ENCODE results near the gene PNPLA5.
"Not testable (repeated sequence)": the region's sequence is repeated elsewhere in the genome, so short reads cannot be mapped to it uniquely, and the experiment has no call there.

Gene PNPLA5, protein sequence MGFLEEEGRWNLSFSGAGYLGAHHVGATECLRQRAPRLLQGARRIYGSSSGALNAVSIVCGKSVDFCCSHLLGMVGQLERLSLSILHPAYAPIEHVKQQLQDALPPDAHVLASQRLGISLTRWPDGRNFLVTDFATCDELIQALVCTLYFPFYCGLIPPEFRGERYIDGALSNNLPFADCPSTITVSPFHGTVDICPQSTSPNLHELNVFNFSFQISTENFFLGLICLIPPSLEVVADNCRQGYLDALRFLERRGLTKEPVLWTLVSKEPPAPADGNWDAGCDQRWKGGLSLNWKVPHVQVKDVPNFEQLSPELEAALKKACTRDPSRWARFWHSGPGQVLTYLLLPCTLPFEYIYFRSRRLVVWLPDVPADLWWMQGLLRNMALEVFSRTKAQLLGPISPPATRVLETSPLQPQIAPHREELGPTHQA

DNA sequence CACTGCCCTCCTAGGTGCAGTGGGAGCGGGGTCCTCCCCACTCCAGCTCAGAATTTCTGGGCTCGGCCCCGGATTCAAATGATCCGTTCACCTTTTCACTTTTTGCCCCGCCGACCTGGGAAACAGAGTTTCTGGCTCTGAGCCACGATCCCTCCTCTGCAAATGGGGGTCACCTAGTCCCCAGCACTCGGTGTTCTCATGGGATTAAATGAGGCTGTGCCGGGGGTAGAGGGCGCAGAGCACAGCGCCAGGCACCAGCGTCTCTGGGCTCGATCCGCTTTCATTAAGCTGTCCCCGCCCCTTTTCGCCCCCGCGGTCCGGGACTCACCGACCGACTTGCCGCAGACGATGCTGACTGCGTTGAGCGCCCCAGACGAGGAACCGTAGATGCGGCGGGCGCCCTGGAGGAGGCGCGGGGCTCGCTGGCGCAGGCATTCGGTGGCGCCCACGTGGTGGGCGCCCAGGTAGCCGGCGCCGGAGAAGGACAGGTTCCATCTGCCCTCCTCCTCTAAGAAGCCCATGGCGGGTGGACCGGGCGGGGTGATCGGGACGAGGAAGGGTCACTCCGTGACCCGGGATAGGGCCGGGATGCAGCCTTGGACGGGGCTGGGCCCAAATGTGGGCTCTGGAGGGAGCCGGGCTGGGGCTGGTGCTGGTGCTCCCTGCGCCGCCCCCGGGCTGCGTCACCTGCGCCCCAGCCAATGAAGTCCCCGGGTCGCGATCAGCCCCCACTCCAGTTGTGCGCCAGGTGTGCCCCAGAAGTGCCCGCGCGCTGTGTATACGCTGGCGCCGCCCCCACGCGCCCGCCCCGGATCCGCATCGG lies at the start of gene PNPLA5:
PNPLA5 (minus strand) TSS at position 654 of the 823 bp plus-strand sequence; CDS start at position 521, 133 bp downstream.
- DNase-seq = no peak

DNA sequence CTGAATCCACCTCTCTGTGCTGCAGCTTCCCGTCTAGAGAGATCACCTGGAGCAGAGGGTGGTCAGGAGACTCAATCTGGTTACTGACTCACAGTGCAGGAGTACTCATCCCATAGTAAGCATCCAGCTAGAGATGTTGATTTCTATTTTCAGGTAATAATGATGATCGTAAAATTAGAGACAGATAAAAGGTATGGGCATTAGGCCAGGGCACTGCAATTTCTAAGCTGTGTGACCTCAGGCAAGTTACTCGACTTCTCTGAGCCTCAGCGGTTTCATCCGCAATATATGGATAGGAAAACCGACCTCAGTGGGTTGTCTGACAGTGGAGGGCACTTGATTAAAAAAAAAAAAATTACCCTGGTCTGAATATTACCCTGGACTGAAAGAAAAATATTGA lies 49.6 kb upstream of the PNPLA5 start:
- no peak for DNase-seq

DNA sequence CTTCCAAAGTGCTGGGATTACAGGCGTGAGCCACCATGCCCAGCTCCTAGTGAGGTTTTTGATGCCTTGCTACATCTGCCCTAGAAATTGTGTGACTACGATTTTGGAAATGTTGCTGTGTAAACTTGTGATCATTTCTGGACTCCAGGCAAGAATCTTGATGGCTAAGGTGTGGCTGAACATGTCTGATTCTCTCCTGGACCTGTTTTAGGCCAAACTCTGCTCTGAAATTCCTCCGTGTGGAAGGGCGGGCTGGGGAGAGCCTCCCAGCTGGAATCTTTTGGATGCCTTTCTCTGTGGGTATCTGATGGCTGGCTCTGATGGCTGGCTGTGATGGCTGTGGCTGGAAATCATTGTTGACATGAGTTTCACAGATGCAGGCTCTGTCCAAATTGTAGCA lies 40.0 kb upstream of the PNPLA5 start:
- DNase-seq = no peak

DNA sequence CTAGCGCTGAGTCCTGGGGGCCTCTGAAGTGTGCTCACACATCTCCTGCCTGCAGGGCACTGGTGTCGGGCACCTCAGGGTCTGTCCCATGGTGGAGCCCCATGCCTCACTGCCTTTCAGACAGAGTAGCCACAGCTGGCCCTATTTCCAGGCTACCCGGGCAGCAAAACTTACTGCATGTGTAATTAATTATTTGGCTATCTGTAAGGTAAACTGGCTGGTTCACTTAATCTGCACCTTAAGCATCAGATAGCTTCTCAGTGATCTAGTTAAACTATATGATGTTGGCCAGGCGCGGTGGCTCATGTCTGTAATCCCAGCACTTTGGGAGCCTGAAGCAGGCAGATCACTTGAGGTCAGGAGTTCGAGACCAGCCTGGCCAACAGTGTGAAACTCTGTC lies 37.1 kb upstream of the PNPLA5 start:
- DNase-seq = no peak

DNA sequence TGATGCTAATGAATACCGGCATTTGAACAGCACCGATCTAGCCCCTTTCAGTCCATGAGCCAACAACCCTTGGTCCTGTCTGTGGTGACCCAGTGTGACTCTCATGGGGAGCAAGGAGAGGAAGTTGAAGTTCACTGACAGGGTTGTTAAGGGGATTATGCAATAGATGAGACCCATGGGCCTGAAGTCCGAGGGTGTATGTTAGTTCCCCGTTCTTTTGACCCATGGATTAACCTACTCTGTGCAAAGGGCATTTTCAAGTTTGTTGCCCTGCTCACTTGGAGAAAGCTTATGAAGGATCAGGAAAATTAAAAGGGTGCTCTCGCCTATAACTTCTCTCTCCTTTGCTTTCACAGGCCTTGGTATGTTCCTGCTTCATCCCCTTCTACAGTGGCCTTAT lies 36.7 kb upstream of the PNPLA5 start:
- DNase-seq = no peak

DNA sequence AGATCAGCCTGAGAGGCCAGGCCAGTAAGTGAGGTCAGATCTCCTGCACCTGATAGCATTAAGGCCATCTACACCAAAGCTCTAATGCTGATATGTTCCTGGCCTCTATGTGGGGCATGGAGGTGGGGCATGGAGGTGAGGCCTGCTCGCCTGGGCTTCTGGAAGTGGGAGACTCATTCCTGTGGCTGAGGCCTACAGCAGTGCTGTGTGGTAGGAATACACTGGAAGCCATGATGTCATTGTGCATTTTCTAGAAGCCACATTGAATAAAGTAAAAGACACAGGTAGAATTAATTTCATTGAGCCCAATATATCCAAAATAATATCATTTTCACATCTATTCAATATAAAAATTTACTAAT lies 34.5 kb upstream of the PNPLA5 start:
- DNase-seq = no peak

DNA sequence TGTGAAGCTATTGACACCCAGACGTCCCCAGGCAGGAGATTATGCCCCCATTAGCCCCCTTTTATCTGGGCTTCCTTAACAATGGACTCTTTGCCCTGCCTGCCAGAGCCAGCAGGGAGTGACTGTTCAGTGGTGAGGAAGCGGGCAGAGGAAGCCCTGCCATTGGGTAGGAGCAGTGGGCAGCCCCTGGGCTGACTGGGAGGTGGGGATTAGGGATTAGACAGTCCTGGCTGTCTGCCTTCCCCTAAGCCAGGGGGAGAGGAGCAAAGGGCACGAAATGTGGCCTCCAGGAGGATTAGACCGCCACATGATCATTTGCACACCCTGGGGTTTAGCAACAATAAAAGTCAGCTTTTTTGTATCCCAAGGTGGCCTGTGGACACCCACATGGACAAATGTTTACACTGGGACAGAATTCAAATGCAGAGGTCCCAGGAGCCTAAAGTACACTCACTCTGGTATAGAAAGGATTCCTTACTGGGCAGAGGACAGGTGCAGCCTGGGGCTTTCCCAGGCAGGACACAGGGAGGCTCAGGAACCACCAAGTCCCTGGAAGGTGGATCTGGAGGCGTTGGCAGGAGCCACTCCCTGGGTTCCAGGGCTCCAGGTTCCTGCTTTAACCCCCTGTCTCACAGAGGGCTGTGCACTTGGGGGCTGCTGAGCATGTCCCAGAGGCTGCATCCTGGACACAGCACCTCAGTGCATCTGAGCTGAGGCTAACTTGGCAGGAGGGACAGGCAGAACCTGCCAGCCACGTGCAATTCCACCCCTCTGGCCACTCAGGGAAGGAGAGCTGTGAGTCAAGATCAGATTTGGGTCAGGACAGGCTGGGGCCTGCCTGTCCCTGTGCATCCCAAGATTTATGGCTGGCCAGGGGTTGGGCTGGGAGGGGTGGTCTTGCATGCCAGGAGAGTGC lies 33.9 kb upstream of the PNPLA5 start:
- no peak for DNase-seq

DNA sequence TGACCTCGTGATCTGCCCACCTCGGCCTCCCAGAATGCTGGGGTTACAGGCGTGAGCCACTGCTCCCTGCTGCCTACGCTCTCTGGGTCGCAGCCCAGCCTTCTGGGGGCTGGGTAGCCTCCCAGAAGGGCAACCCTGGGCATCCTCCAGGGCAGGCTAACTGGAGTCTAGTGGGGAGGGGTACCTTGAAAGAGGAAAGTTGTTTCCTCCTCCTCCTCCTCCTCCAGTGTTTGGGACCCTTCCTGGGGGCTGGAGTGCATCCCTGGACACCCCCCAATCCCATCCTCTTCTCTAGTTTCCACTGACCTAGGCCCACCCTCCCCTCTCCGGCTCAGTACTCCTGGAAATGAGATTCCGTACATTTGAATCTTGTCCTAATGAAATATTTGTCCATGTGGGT lies 33.1 kb upstream of the PNPLA5 start:
- no peak for DNase-seq

DNA sequence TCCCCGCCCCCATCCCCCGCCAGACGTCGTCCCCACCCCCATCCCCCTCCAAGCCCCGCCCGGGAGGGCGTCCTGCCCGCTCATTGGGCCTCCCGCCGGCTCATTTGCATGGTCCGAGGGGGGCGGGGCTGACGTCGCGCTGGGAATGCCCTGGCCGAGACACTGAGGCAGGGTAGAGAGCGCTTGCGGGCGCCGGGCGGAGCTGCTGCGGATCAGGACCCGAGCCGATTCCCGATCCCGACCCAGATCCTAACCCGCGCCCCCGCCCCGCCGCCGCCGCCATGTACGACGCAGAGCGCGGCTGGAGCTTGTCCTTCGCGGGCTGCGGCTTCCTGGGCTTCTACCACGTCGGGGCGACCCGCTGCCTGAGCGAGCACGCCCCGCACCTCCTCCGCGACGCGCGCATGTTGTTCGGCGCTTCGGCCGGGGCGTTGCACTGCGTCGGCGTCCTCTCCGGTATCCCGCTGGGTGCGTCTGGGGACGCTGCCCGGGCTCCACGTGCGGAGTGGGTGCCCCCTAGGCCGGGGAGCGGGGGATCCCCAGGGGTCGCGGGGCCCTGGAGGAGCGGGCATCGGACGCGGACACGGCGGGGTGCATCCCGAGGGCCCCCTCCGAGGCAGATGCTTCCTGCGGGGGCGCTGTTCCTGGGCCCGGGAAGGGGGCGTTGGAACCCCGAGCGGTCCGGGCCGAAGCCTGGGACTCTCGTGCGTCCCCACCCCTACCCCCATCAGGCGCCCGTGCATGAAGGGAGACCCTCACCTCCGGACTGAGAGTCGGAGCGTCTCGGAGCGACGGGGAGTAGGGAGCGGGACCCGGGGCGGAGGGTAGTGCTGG lies 32.0 kb upstream of the PNPLA5 start, which contains the start of gene PNPLA3:
PNPLA3 (plus strand) TSS at position 175 of the 834 bp plus-strand sequence; CDS start at position 282, 107 bp downstream.
- peak; percentile 88 for DNase-seq

DNA sequence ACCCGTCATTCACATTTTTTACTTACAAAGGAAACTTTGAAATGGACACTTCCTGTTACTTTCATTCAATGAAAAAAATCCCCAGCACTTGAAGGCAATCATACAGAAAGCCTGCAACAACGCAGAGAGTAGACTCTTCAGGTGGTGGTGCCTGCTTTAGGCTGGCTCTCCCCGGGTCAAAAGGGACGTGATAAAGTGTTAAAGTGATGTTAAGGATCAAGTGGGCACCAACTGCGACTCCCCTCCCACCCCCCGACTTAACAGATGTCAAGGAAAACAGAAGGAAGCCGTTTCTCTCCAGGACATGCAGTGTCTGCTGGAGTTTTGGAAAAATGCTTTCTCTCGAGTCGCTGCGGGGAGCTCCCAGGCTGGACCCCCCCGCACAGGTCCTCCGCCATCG lies 31.4 kb upstream of the PNPLA5 start:
- peak; percentile 8 for DNase-seq

DNA sequence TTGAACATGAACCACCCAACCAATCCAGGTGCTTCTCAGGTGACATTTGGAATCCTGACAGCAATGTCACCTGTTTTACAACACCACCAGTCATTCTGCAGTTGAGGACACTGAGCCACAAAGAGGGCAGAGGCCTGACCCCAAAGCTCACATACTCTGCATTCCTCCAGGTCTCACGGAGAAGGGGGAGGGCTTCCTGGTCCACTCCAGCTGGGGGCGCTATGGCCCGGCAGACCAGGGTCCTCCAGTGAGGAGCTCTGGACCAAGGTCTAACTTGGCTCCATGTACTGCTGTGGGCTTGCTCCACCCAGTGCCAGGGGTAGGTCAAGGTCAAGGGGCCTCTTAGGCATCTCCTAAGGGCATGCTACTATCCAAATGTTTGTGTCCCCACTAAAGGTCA lies 30.3 kb upstream of the PNPLA5 start:
- DNase-seq = no peak

DNA sequence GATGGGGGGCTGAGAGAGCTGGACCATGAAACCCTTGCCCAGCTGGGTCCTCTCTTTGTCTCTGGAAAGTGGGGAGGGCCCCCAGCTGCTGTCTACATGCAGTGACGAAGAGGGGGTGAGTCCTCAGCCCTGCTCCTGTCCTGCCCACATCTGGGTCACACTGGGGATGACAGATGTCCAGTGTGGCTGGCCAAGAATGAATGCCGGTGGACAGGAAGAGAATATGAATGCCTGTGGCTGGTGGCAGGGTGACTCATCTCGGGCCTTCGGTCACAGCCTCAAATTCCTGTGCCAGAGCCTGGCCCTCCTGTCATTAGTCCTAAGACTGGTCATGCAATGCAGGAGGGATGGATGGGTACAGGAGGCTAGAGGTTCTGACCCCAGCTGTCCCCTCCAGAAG lies 29.6 kb upstream of the PNPLA5 start:
- peak; percentile 73 for DNase-seq

DNA sequence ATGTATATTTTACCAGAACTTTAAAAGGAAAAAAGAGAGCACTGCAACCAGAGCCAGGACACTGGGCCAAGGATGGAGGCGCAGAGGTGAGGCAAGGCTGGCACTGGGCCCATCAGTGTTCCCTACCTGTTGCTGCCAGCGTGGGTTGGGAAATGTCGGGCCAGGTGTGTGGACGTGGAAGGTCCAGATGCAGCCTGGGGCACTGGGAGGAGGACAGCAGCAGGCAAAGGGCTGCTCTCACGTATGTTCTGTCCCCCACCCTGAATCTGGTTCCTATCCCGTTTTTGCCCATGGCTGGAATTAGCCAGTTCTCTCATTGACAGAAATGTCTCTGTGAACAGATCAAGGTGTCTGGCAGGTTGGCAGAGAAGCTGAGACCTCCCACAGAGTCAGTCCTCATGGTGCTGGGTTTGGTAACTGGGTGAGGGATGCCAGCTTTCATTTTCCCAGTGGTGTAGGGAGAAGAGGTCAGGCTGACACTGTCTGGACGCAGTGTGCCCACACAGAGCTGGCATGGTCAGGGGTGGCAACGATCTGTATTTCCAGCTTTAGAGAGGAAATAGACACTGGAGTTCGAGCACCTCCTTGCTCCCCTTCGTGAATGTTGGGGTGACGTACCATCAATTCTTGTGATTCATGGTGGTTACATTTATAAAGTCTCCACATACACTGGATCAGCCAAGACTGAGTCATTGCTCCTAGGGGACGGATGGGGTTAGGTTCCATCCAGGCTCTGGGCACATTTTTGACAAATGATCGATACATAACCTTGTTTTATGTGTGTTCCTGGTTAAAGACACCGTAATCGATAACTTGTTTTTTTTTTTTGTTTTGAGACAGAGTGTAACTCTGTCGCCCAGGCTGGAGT lies 27.5 kb upstream of the PNPLA5 start:
- peak; percentile 47 for DNase-seq

DNA sequence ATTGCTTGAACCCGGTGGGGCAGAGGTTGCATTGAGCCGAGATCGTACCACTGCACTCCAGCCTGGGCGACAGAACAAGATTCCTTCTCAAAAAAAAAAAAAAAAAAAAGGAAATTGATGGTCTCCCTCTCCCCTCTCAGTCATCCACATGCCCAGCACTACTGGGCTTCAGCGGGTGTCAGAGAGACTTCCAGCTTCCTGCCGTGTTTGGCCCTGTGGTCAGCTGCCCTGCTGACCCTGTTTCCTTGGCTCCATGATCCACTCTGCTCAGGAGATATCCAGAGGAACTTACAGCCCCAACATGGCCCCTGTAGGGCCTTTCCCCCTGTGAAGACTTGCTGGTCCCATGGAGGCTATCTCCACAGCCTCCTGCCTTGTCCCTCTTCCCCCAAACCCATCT lies 25.7 kb upstream of the PNPLA5 start:
- no peak for DNase-seq

DNA sequence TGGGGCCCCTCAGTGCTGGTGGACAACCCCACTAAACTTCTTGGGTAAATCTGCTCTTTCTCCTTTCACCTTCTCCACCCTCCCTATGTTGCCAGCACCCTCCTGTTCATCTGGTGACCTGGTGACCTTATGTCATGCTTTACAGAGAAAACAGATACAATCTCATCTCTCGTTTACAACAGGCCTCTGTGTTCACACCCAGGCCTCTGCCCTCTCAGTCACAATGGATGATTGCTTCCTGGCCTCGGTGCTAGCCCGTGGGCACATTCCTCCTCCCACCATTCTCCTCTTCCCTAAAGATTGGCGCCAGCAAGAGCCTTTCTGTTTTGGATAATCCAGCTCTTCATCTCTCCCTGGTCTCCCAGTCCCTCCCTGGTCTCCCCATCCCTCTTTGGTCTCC lies 19.5 kb upstream of the PNPLA5 start:
- no peak for DNase-seq

DNA sequence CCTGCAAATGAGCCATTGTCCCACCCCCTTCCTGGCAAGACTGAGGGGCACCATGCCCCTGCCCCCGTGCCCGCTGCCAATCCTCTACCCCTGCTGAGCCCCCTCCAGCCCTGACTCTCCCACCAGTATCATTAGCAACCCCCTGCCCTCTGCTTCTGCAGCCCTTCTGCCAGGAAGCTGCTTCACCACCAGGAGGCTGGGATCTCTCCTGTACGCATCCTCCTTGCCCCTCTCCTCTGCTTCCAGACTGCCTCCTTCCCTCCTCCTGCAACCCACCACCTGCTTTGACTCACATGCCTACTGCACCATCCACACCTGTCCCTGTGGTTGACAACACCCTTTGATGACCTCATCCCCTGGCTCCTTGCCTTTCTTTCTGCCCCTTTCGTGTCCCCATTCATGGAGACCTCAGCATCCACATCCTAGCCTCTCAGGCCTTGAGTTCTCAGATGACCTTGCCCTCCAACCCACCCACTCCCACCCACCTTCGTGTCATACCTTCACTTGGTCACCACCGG lies 18.4 kb upstream of the PNPLA5 start:
- no peak for DNase-seq

DNA sequence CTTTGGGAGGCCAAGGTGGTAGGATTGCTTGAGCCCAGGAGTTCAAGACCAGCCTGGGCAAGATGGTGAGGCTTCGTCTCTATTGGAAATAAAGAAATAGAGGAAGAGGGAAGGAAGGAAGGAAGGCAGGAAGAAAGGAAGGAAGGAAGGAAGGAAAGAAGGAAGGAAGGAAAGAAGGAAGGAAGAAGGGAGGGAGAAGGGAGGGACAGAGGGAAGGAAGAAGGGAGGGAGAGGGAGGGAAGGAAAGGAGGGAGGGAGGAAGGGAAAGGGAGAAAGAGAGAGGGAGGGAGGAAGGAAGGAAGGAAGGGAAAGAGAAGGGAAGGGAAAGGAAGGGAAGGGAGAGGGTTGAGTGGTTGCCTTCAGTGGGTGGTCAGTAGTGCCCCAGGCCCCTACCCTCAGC lies 17.9 kb upstream of the PNPLA5 start:
- DNase-seq = no peak

DNA sequence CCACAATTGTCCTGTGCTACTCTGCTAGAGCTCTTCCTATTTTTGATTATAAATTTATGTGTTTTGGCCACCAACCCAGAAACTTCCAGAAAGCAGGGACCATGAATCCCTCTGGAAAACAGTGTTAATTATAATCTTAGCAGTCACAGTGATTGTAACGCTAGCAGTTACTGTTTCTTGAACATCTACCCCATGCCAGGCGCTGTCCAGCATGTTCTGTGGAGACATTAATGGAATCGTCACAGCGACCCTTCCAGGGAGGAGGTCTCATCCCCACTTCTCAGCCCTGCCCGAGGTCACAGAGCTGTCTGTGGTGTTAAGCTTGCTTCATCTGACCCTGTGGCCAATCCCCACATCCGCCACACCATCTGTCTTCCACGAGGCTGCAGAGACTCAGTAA lies 13.9 kb upstream of the PNPLA5 start:
- no peak for DNase-seq

DNA sequence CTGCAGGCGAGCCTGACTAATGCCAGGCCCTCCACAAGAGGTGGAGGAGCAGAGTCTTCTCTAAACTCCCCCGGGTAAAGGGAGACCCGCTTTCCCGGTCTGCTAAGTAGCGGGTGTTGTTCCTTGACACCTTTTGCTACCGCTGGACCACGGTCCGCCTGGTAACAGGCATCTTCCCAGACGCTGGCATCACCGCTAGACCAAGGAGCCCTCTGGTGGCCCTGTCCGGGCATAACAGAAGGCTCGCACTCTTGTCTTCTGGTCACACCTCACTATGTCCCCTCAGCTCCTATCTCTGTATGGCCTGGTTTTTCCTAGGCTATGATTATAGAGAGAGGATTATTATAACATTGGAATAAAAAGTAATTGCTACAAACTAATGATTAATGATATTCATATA lies 12.6 kb upstream of the PNPLA5 start:
- DNase-seq = not testable (repeated sequence)

DNA sequence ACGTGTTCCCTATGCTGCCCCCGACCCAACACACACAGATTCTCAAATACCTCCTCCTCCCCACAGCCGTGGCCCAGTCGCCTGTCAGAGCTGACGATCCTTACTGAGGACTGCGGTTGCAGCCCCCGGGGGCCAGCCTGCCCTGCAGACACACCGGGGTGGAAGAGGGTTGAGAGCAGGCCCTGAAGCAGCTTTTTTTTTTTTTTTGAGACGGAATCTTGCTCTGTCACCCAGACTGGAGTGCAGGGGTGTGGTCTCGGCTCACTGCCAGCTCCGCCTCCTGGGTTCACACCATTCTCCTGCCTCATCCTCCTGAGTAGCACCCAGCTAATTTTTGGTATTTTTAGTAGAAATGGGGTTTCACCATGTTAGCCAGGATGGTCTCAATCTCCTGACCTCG lies 11.2 kb upstream of the PNPLA5 start:
- peak; percentile 10 for DNase-seq
